ENCODE data around the gene LBR. TPM values are rescaled to one million over a fixed set of nuclear protein-coding genes. Genes with fewer than 3 reads are reported as not detected.

LBR gene
- total RNA-seq, 1 experiment from 2014 or later, result 86.0 TPM

DNA sequence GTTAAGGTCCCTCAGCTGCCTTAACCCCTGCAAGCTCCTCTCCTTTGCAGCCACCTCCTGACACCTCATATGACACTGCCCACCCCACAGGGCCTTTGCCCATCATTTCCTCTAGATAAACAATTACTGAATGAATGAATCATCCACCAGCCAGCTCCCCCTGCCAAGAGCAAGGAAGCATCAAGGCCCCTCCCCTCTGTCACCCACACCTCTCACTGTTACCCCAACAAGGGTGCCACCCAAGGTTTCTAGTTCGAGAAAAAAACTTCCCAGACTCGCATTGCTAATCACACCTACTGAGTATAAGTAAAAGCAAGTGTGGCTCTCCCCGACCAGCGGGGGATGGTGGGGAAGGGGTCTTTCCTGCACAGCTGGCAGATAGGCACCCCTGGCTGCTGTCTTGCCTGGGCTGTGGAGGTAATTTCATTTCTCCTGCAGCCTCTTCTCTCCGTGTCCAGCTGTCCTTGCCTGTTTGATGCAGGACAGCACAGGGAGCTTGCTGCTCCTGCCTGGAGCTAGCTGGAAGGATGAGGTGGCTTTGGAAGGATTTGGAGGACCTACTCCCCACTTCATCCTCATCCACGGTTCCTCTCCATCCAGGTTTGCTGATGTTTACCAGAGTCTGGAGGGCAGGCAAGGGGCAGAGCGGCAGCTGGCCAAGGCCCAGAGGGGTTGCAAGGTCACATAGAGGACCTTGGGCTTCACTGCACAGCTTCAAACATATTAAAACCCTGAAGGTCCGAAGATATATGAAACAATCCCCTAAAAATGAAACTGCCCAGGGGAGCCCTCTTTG is 33.1 kb upstream of the LBR start:
- no peak for TF ChIP-seq CREM (CRISPR knock-in tag; IDR thresholded peaks at IDR 0.05)
- no peak for TF ChIP-seq NR2C2 (CRISPR knock-in tag; IDR thresholded peaks at IDR 0.05)
- TF ChIP-seq TEAD4 (CRISPR knock-in tag; IDR thresholded peaks at IDR 0.05), result no peak
- TF ChIP-seq, protein P1, sequence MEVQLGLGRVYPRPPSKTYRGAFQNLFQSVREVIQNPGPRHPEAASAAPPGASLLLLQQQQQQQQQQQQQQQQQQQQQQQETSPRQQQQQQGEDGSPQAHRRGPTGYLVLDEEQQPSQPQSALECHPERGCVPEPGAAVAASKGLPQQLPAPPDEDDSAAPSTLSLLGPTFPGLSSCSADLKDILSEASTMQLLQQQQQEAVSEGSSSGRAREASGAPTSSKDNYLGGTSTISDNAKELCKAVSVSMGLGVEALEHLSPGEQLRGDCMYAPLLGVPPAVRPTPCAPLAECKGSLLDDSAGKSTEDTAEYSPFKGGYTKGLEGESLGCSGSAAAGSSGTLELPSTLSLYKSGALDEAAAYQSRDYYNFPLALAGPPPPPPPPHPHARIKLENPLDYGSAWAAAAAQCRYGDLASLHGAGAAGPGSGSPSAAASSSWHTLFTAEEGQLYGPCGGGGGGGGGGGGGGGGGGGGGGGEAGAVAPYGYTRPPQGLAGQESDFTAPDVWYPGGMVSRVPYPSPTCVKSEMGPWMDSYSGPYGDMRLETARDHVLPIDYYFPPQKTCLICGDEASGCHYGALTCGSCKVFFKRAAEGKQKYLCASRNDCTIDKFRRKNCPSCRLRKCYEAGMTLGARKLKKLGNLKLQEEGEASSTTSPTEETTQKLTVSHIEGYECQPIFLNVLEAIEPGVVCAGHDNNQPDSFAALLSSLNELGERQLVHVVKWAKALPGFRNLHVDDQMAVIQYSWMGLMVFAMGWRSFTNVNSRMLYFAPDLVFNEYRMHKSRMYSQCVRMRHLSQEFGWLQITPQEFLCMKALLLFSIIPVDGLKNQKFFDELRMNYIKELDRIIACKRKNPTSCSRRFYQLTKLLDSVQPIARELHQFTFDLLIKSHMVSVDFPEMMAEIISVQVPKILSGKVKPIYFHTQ (CRISPR knock-in tag; IDR thresholded peaks at IDR 0.05), result no peak
- TF ChIP-seq, protein P2, sequence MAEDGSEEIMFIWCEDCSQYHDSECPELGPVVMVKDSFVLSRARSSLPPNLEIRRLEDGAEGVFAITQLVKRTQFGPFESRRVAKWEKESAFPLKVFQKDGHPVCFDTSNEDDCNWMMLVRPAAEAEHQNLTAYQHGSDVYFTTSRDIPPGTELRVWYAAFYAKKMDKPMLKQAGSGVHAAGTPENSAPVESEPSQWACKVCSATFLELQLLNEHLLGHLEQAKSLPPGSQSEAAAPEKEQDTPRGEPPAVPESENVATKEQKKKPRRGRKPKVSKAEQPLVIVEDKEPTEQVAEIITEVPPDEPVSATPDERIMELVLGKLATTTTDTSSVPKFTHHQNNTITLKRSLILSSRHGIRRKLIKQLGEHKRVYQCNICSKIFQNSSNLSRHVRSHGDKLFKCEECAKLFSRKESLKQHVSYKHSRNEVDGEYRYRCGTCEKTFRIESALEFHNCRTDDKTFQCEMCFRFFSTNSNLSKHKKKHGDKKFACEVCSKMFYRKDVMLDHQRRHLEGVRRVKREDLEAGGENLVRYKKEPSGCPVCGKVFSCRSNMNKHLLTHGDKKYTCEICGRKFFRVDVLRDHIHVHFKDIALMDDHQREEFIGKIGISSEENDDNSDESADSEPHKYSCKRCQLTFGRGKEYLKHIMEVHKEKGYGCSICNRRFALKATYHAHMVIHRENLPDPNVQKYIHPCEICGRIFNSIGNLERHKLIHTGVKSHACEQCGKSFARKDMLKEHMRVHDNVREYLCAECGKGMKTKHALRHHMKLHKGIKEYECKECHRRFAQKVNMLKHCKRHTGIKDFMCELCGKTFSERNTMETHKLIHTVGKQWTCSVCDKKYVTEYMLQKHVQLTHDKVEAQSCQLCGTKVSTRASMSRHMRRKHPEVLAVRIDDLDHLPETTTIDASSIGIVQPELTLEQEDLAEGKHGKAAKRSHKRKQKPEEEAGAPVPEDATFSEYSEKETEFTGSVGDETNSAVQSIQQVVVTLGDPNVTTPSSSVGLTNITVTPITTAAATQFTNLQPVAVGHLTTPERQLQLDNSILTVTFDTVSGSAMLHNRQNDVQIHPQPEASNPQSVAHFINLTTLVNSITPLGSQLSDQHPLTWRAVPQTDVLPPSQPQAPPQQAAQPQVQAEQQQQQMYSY (CRISPR knock-in tag; IDR thresholded peaks at IDR 0.05), result no peak
- TF ChIP-seq, protein P3, sequence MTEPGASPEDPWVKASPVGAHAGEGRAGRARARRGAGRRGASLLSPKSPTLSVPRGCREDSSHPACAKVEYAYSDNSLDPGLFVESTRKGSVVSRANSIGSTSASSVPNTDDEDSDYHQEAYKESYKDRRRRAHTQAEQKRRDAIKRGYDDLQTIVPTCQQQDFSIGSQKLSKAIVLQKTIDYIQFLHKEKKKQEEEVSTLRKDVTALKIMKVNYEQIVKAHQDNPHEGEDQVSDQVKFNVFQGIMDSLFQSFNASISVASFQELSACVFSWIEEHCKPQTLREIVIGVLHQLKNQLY (CRISPR knock-in tag; IDR thresholded peaks at IDR 0.05), result no peak
- TF ChIP-seq, protein P4, sequence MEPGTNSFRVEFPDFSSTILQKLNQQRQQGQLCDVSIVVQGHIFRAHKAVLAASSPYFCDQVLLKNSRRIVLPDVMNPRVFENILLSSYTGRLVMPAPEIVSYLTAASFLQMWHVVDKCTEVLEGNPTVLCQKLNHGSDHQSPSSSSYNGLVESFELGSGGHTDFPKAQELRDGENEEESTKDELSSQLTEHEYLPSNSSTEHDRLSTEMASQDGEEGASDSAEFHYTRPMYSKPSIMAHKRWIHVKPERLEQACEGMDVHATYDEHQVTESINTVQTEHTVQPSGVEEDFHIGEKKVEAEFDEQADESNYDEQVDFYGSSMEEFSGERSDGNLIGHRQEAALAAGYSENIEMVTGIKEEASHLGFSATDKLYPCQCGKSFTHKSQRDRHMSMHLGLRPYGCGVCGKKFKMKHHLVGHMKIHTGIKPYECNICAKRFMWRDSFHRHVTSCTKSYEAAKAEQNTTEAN (CRISPR knock-in tag; IDR thresholded peaks at IDR 0.05), result no peak
- TF ChIP-seq GTF2I (CRISPR knock-in tag; conservative IDR thresholded peaks at IDR 0.05), result no peak
- no peak for TF ChIP-seq EMX1 (CRISPR knock-in tag; IDR thresholded peaks at IDR 0.05)
- no peak for TF ChIP-seq PRRX2 (CRISPR knock-in tag; IDR thresholded peaks at IDR 0.05)
- no peak for TF ChIP-seq NFATC4 (CRISPR knock-in tag; IDR thresholded peaks at IDR 0.05)
- no peak for TF ChIP-seq CREB1 (CRISPR knock-in tag; IDR thresholded peaks at IDR 0.05)
- no peak for TF ChIP-seq SOX15 (CRISPR knock-in tag; IDR thresholded peaks at IDR 0.05)
- no peak for TF ChIP-seq CBFB (CRISPR knock-in tag; IDR thresholded peaks at IDR 0.05; ENCODE audit: low read depth)
- TF ChIP-seq TEAD1 (CRISPR knock-in tag; IDR thresholded peaks at IDR 0.05), result no peak
- TF ChIP-seq, protein P5, sequence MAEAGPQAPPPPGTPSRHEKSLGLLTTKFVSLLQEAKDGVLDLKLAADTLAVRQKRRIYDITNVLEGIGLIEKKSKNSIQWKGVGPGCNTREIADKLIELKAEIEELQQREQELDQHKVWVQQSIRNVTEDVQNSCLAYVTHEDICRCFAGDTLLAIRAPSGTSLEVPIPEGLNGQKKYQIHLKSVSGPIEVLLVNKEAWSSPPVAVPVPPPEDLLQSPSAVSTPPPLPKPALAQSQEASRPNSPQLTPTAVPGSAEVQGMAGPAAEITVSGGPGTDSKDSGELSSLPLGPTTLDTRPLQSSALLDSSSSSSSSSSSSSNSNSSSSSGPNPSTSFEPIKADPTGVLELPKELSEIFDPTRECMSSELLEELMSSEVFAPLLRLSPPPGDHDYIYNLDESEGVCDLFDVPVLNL (CRISPR knock-in tag; IDR thresholded peaks at IDR 0.05; ENCODE audit: borderline replicate concordance, low read depth), result no peak
- TF ChIP-seq GABPB1 (CRISPR knock-in tag; IDR thresholded peaks at IDR 0.05), result no peak
- TF ChIP-seq ELF4 (CRISPR knock-in tag; IDR thresholded peaks at IDR 0.05; ENCODE audit: low read depth), result no peak
- no peak for TF ChIP-seq ZNF317 (CRISPR knock-in tag; IDR thresholded peaks at IDR 0.05; ENCODE audit: borderline replicate concordance, low read depth)
- no peak for TF ChIP-seq RELA (CRISPR knock-in tag; IDR thresholded peaks at IDR 0.05; ENCODE audit: borderline replicate concordance)
- Mint-ChIP-seq H3K4me1 (peaks cover 45% of the 10 kb centered on the region), H3K27ac (no peak overlapping the region), H3K9me3 (peaks cover 13% of the 10 kb centered on the region), H3K36me3 (0 out of 2 replicates have a peak, but pooled peaks cover 6% of the 10 kb centered on the region), H3K4me3 (no peak overlapping the region), H3K27me3 (ENCODE audit: low read depth) (no peaks in the 10 kb centered on the region)
- no peak for DNase-seq (ENCODE audit: low spot score)
- ATAC-seq, result no peak
- POLR2A ChIA-PET, result no interaction called here
- CTCF ChIA-PET, result interaction anchor here (0.9 to 3.3 kb wide), 8 partner anchors 10 to 349 kb away, joined by 3 to 25 read pairs (median 5); partner anchors contain the start of gene EPHX1

Measured in WTC11 (cell line).